Neural cell (in vitro differentiated cells): ENCODE measurements around the gene SLC28A1. TPM values are rescaled to one million over a fixed set of nuclear protein-coding genes. Genes with fewer than 3 reads are reported as not detected.

Experiments used
- H2AFZ ChIP-seq: fragments of 200-600, 300-800 bp; sonication (generic), shearing (Covaris generic); 2 replicates; pipeline ENCODE4 v1.6.0; 2014; ENCODE audit warnings: low read depth, mild to moderate bottlenecking, antibody characterized with exemption, low read length, moderate library complexity
- H3F3A ChIP-seq: fragments of 200-600 bp; shearing (Covaris generic); 2 replicates; pipeline ENCODE4 v1.6.1; 2016; ENCODE audit warnings: mild to moderate bottlenecking, moderate library complexity, mixed read lengths, antibody characterized with exemption, low read length; ENCODE audit not compliant: insufficient read depth, poor library complexity, severe bottlenecking
- H3K27ac ChIP-seq: fragments of 200-600, 300-800 bp; sonication (generic), shearing (Covaris generic); 2 replicates; pipeline ENCODE4 v1.5.1; 2014; ENCODE audit warnings: mild to moderate bottlenecking, low read length, moderate library complexity
- H3K27me3 ChIP-seq: fragments of 300-800, 200-600 bp; sonication (generic), shearing (Covaris generic); 2 replicates; pipeline ENCODE4 v1.6.0; 2014; ENCODE audit warnings: mild to moderate bottlenecking, low read depth, low read length, moderate library complexity; ENCODE audit not compliant: insufficient read depth
- H3K36me3 ChIP-seq: fragments of 300-800, 200-600 bp; sonication (generic), shearing (Covaris generic); 2 replicates; pipeline ENCODE4 v1.5.1; 2014; ENCODE audit warnings: mild to moderate bottlenecking, antibody characterized with exemption, low read length, moderate library complexity; ENCODE audit not compliant: insufficient read depth
- H3K4me2 ChIP-seq: fragments of 300-800, 200-600 bp; sonication (generic), shearing (Covaris generic); 2 replicates; pipeline ENCODE4 v1.6.0; 2014; ENCODE audit warnings: mild to moderate bottlenecking, low read length
- H3K4me3 ChIP-seq: fragments of 300-800, 200-600 bp; sonication (generic), shearing (Covaris generic); 2 replicates; pipeline ENCODE4 v1.5.1; 2014; ENCODE audit warnings: mild to moderate bottlenecking, low read length, moderate library complexity
- H3K79me2 ChIP-seq: fragments of 200-600 bp; shearing (Covaris generic); replicated peaks from 2 replicates; pipeline ENCODE4 v1.6.0; 2014; ENCODE audit warnings: mild to moderate bottlenecking, low read length, moderate library complexity; ENCODE audit not compliant: insufficient read depth
- H3K9ac ChIP-seq: fragments of 300-800, 200-600 bp; sonication (generic), shearing (Covaris generic); 2 replicates; pipeline ENCODE4 v1.6.1; 2016; ENCODE audit warnings: mild to moderate bottlenecking, low read length, mixed read lengths
- H3K9me2 ChIP-seq: fragments of 200-600 bp; shearing (Covaris generic); 2 replicates; pipeline ENCODE4 v1.6.1; 2016; ENCODE audit warnings: mild to moderate bottlenecking, low read length, mixed read lengths; ENCODE audit not compliant: insufficient read depth
- H3K9me3 ChIP-seq: fragments of 200-600, 300-800 bp; sonication (generic), shearing (Covaris generic); 2 replicates; pipeline ENCODE4 v1.6.1; 2016; ENCODE audit warnings: mild to moderate bottlenecking, mixed run types, low read length, moderate library complexity, mixed read lengths
- H4K20me1 ChIP-seq: fragments of 200-600 bp; shearing (Covaris generic); 2 replicates; pipeline ENCODE4 v1.6.1; 2016; ENCODE audit warnings: mild to moderate bottlenecking, mixed run types; ENCODE audit not compliant: insufficient read depth
- EP300 ChIP-seq: fragments of 450-650 bp; conservative IDR thresholded peaks from 2 replicates; pipeline ENCODE4 v1.6.1; 2014; ENCODE audit warnings: antibody characterized with exemption, mild to moderate bottlenecking, moderate library complexity; ENCODE audit not compliant: poor library complexity, severe bottlenecking
- EZH2 ChIP-seq: fragments of 200-600, 300-800 bp; shearing (Covaris generic), sonication (generic); IDR thresholded peaks from 2 replicates; pipeline ENCODE4 v1.6.1; 2014; ENCODE audit warnings: antibody characterized with exemption, low read length, borderline replicate concordance, mild to moderate bottlenecking; ENCODE audit not compliant: insufficient read depth, poor library complexity, severe bottlenecking
- MXI1 ChIP-seq: fragments of 450-650 bp; conservative IDR thresholded peaks from 2 replicates; pipeline ENCODE4 v1.6.1; 2014; ENCODE audit warnings: antibody characterized with exemption, mild to moderate bottlenecking; ENCODE audit not compliant: poor library complexity, severe bottlenecking
- POLR2AphosphoS5 ChIP-seq: IDR thresholded peaks from 2 replicates; pipeline ENCODE4 v1.6.1; 2012
- RAD21 ChIP-seq: fragments of 450-650 bp; conservative IDR thresholded peaks from 2 replicates; pipeline ENCODE4 v1.6.1; 2014; ENCODE audit warnings: antibody characterized with exemption, mild to moderate bottlenecking, moderate library complexity
- SMC3 ChIP-seq: fragments of 450-650 bp; conservative IDR thresholded peaks from 2 replicates; pipeline ENCODE4 v1.6.1; 2014; ENCODE audit warnings: antibody characterized with exemption, mild to moderate bottlenecking, moderate library complexity; ENCODE audit not compliant: poor library complexity
- TAF1 ChIP-seq: IDR thresholded peaks from 2 replicates; pipeline ENCODE4 v1.6.1; 2012; ENCODE audit warnings: low read depth
- polyA plus RNA-seq: library from polyadenylated mRNA; depleted of rRNA; stranded (reverse); fragments of >200 nt; gene quantifications from 2 replicates; pipeline ENCODE4 v1.2.3, GENCODE V29; 2014
- TF ChIP-seq, protein P1 (sequence below): fragments of 450-650 bp; IDR thresholded peaks from 2 replicates; pipeline ENCODE4 v1.5.1; 2014; ENCODE audit warnings: antibody characterized with exemption, mild to moderate bottlenecking, moderate library complexity; ENCODE audit not compliant: poor library complexity, severe bottlenecking
- TF ChIP-seq, protein P2 (sequence below): IDR thresholded peaks from 2 replicates; pipeline ENCODE4 v1.6.1; 2012; ENCODE audit warnings: borderline replicate concordance

SLC28A1 gene
- polyA plus RNA-seq, 1 donor from 2014 or later: not detected

DNA sequence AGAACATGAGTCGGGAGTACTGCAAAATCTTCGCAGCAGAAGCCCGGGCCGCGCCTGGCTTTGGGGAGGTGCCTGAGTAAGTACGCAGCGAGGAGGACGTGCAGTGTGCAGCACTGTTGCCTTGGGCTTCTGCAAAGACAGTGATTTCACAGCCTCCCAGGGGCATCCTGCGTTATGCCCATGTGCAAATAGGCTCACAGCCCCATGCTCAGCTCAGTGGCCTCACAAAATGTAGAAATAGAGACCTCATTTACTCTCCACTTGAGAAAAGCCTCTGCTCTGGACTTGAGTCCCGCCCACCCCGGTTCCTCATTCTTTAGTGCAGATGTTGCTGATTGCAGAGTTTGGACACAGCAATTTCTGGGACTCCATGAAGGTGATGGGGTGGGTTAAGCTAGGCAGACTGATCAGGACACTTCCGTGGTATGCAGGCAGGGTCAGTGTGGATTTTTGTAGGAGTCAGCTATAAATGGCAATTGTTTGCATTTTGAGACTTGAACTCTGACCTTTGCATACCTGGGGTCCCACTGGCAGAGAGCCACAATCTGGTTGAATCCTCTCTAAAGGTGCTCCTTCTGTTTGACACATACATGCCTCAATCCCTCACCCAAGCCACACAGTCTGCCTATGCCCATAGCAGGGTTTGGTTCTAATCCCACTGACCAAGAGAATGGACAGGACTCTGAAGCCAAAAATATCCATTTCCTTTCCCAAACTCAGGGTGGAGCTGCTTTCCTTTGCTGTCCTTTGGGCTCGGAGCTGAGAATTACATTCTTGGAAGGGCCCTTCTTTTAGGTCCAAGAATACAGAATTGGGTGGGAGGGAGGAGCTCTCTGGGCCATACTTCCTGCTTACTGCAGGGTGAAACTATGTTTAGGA is 20.7 kb upstream of the SLC28A1 start:
- H3K4me2 ChIP-seq: no peak overlapping the region
- no peak overlapping the region for H3K4me3 ChIP-seq
- H3K9ac ChIP-seq: no peak overlapping the region

DNA sequence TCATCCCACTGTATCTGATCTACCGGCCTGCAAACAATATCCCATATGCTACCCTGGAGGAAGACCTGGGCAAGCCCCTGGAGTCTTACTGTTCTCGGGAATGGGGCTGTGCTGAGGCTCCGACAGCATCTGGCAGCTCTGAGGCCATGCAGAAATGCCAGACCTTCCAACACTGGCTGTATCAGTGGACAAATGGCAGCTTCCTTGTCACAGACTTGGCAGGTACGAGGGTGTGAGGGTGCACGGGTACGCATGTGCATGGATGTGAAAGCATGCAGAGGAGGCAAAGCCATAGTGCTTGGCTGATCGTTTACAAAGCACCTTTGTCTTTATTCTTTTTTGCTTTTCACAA is 20.0 kb upstream of the SLC28A1 start:
- Histone ChIP-seq H3K4me2 (no peak overlapping the region), H3K36me3 (no peaks in the 10 kb centered on the region), H2AFZ (no peak overlapping the region), H3K9me2 (no peaks in the 10 kb centered on the region), H3K27ac (no peak overlapping the region), H4K20me1 (no peaks in the 10 kb centered on the region), H3K79me2 (no peaks in the 10 kb centered on the region), H3K9ac (no peak overlapping the region), H3K4me3 (no peak overlapping the region), H3K9me3 (no peaks in the 10 kb centered on the region), H3K27me3 (no peaks in the 10 kb centered on the region), H3F3A (no peaks in the 10 kb centered on the region)
- TF ChIP-seq EZH2: no peak
- TF ChIP-seq, protein P1, sequence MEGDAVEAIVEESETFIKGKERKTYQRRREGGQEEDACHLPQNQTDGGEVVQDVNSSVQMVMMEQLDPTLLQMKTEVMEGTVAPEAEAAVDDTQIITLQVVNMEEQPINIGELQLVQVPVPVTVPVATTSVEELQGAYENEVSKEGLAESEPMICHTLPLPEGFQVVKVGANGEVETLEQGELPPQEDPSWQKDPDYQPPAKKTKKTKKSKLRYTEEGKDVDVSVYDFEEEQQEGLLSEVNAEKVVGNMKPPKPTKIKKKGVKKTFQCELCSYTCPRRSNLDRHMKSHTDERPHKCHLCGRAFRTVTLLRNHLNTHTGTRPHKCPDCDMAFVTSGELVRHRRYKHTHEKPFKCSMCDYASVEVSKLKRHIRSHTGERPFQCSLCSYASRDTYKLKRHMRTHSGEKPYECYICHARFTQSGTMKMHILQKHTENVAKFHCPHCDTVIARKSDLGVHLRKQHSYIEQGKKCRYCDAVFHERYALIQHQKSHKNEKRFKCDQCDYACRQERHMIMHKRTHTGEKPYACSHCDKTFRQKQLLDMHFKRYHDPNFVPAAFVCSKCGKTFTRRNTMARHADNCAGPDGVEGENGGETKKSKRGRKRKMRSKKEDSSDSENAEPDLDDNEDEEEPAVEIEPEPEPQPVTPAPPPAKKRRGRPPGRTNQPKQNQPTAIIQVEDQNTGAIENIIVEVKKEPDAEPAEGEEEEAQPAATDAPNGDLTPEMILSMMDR: no peak
- TF ChIP-seq SMC3: no peak
- no peak for TF ChIP-seq POLR2AphosphoS5
- no peak for TF ChIP-seq MXI1
- TF ChIP-seq RAD21: no peak
- no peak for TF ChIP-seq EP300
- no peak for TF ChIP-seq TAF1
- TF ChIP-seq, protein P2, sequence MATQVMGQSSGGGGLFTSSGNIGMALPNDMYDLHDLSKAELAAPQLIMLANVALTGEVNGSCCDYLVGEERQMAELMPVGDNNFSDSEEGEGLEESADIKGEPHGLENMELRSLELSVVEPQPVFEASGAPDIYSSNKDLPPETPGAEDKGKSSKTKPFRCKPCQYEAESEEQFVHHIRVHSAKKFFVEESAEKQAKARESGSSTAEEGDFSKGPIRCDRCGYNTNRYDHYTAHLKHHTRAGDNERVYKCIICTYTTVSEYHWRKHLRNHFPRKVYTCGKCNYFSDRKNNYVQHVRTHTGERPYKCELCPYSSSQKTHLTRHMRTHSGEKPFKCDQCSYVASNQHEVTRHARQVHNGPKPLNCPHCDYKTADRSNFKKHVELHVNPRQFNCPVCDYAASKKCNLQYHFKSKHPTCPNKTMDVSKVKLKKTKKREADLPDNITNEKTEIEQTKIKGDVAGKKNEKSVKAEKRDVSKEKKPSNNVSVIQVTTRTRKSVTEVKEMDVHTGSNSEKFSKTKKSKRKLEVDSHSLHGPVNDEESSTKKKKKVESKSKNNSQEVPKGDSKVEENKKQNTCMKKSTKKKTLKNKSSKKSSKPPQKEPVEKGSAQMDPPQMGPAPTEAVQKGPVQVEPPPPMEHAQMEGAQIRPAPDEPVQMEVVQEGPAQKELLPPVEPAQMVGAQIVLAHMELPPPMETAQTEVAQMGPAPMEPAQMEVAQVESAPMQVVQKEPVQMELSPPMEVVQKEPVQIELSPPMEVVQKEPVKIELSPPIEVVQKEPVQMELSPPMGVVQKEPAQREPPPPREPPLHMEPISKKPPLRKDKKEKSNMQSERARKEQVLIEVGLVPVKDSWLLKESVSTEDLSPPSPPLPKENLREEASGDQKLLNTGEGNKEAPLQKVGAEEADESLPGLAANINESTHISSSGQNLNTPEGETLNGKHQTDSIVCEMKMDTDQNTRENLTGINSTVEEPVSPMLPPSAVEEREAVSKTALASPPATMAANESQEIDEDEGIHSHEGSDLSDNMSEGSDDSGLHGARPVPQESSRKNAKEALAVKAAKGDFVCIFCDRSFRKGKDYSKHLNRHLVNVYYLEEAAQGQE: no peak

More for the DNA sequence above, 20.7 kb upstream of the SLC28A1 start:
- H2AFZ ChIP-seq: no peak overlapping the region
- TF ChIP-seq, protein P2: no peak
- TF ChIP-seq, protein P1: no peak
- TF ChIP-seq EP300 (no peak), SMC3 (no peak), RAD21 (no peak), POLR2AphosphoS5 (no peak), MXI1 (no peak), TAF1 (no peak), EZH2 (no peak)
- H3K36me3 ChIP-seq: no peaks in the 10 kb centered on the region
- H3K79me2 ChIP-seq: no peaks in the 10 kb centered on the region
- no peaks in the 10 kb centered on the region for H4K20me1 ChIP-seq
- H3K27me3 ChIP-seq: no peaks in the 10 kb centered on the region
- no peaks in the 10 kb centered on the region for H3K9me2 ChIP-seq
- no peaks in the 10 kb centered on the region for H3F3A ChIP-seq
- H3K9me3 ChIP-seq: no peaks in the 10 kb centered on the region
- no peak overlapping the region for H3K27ac ChIP-seq
